SK-N-SH (cell line): ENCODE measurements around the gene PCNA. TPM values are rescaled to one million over a fixed set of nuclear protein-coding genes. Genes with fewer than 3 reads are reported as not detected.
A peak's percentile ranks its signal among the peaks of the same experiment; 100 is the strongest.

Experiments
- CTCF ChIA-PET: fragments of 300-600, 350-600 bp; formaldehyde crosslinking; extraction: SDS; loops from one replicate; lab custom pipeline; 2021; lab: Yijun Ruan, JAX
- POLR2A ChIA-PET: fragments of 350-600 bp; sonication (Branson Sonifier 250); formaldehyde crosslinking; extraction: SDS; loops from one replicate; lab custom pipeline; 2020; ENCODE audit warnings: antibody characterized with exemption, inconsistent platforms; lab: Yijun Ruan, JAX
- DNase-seq: peaks from one replicate; pipeline ENCODE4 v3.0.0; 2012
- H2AFZ ChIP-seq: fragments of 200-600 bp; sonication (generic); 2 replicates; pipeline ENCODE4 v1.8.1; 2016; ENCODE audit warnings: antibody characterized with exemption, mild to moderate bottlenecking, low read depth
- H3F3A ChIP-seq: fragments of 200-600 bp; sonication (generic); replicated peaks from 2 replicates; pipeline ENCODE3; 2016; ENCODE audit warnings: antibody characterized with exemption, mild to moderate bottlenecking; ENCODE audit not compliant: insufficient read depth
- H3K27ac ChIP-seq, 2 experiments: fragments of 200-500 bp in 1 of 2; fragments of 200-600 bp in 1 of 2; sonication (Bioruptor generic) in 1 of 2; sonication (generic), shearing (Covaris generic) in 1 of 2; 2 replicates each; pipeline versions ENCODE4 v1.5.1 to v1.6.1; 2014 to 2016; ENCODE audit warnings: low read depth in 2 of 2, inconsistent platforms in 1 of 2, low read length in 1 of 2, mild to moderate bottlenecking in 1 of 2, mixed read lengths in 1 of 2
- H3K27me3 ChIP-seq: fragments of 200-600 bp; sonication (generic), shearing (Covaris generic); 2 replicates; pipeline ENCODE4 v1.6.1; 2016; ENCODE audit warnings: mixed run types; ENCODE audit not compliant: insufficient read depth
- H3K36me3 ChIP-seq, 2 experiments: fragments of 200-500 bp in 1 of 2; fragments of 200-600 bp in 1 of 2; sonication (Bioruptor generic) in 1 of 2; sonication (generic) in 1 of 2; replicated peaks in 1 of 2; 2 replicates each; pipeline versions ENCODE3 to v1.5.1; 2014 to 2016; ENCODE audit warnings: low read length in 1 of 2, mild to moderate bottlenecking in 1 of 2; ENCODE audit not compliant: insufficient read depth in 2 of 2, control insufficient read depth in 1 of 2
- H3K4me1 ChIP-seq, 2 experiments: fragments of 200-500 bp in 1 of 2; fragments of 200-600 bp in 1 of 2; sonication (Bioruptor generic) in 1 of 2; sonication (generic), shearing (Covaris generic) in 1 of 2; 2 replicates each; pipeline versions ENCODE4 v1.5.1 to v1.6.1; 2014 to 2016; ENCODE audit warnings: low read depth in 1 of 2, low read length in 1 of 2, mixed run types in 1 of 2; ENCODE audit not compliant: insufficient read depth in 2 of 2, control insufficient read depth in 1 of 2
- H3K4me2 ChIP-seq: fragments of 200-600 bp; sonication (generic), shearing (Covaris generic); 2 replicates; pipeline ENCODE4 v1.6.1; 2017; ENCODE audit warnings: mixed run types
- H3K4me3 ChIP-seq, 2 experiments: fragments of 200-500 bp in 1 of 2; fragments of 200-600 bp in 1 of 2; sonication (Bioruptor generic) in 1 of 2; sonication (generic), shearing (Covaris generic) in 1 of 2; 2 replicates each; pipeline versions ENCODE4 v1.5.1 to v1.8.1; 2014 to 2016; ENCODE audit warnings: low read depth in 2 of 2, inconsistent platforms in 1 of 2, low read length in 1 of 2, mild to moderate bottlenecking in 1 of 2, mixed read lengths in 1 of 2, moderate library complexity in 1 of 2
- H3K79me2 ChIP-seq: fragments of 200-600 bp; sonication (generic); 2 replicates; pipeline ENCODE4 v1.8.1; 2017; ENCODE audit warnings: mild to moderate bottlenecking; ENCODE audit not compliant: insufficient read depth
- H3K9ac ChIP-seq: fragments of 200-600 bp; sonication (generic); 2 replicates; pipeline ENCODE4 v1.6.1; 2017; ENCODE audit warnings: mixed run types
- H3K9me2 ChIP-seq: fragments of 200-600 bp; sonication (generic); 2 replicates; pipeline ENCODE4 v1.6.1; 2017; ENCODE audit warnings: mixed run types
- H3K9me3 ChIP-seq: fragments of 200-600 bp; sonication (generic); 2 replicates; pipeline ENCODE4 v1.6.1; 2017; ENCODE audit warnings: mixed run types, mild to moderate bottlenecking, moderate library complexity
- H4K20me1 ChIP-seq: fragments of 200-600 bp; sonication (generic); 2 replicates; pipeline ENCODE4 v1.6.1; 2017; ENCODE audit warnings: mild to moderate bottlenecking, mixed run types; ENCODE audit not compliant: insufficient read depth
- CHD2 ChIP-seq: fragments of 150-350 bp; IDR thresholded peaks from 2 replicates; pipeline ENCODE4 v1.6.1; 2018; ENCODE audit warnings: low read length; ENCODE audit not compliant: partially characterized antibody
- CTCF ChIP-seq: fragments of 200-600 bp; sonication (generic); IDR thresholded peaks from 2 replicates; pipeline ENCODE4 v1.6.1; 2017; ENCODE audit warnings: antibody characterized with exemption, mild to moderate bottlenecking, moderate library complexity
- FOSL2 ChIP-seq: IDR thresholded peaks from 2 replicates; pipeline ENCODE4 v1.4.0; 2012; ENCODE audit warnings: low read depth, mild to moderate bottlenecking, moderate library complexity, borderline replicate concordance
- FOXM1 ChIP-seq: IDR thresholded peaks from 2 replicates; pipeline ENCODE4 v1.4.0; 2012; ENCODE audit warnings: low read depth, mild to moderate bottlenecking
- GATA2 ChIP-seq: sonication (generic); formaldehyde crosslinking; IDR thresholded peaks from 2 replicates; pipeline ENCODE4 v1.5.0; 2020; ENCODE audit warnings: mild to moderate bottlenecking, missing genetic modification reagents
- JUND ChIP-seq: IDR thresholded peaks from 2 replicates; pipeline ENCODE4 v1.4.0; 2012
- NFIC ChIP-seq: IDR thresholded peaks from 2 replicates; pipeline ENCODE4 v1.4.0; 2012; ENCODE audit warnings: borderline replicate concordance
- NRF1 ChIP-seq: IDR thresholded peaks from 2 replicates; pipeline ENCODE4 v1.6.1; 2012; ENCODE audit warnings: low read depth, mild to moderate bottlenecking, low read length
- PBX3 ChIP-seq: IDR thresholded peaks from 2 replicates; pipeline ENCODE4; 2012
- REST ChIP-seq: IDR thresholded peaks from 2 replicates; pipeline ENCODE4 v1.6.1; 2012; ENCODE audit warnings: mild to moderate bottlenecking, low read depth, low read length, moderate library complexity
- RXRA ChIP-seq: IDR thresholded peaks from 2 replicates; pipeline ENCODE4 v1.4.0; 2012; ENCODE audit warnings: low read depth, mild to moderate bottlenecking, borderline replicate concordance
- SIN3A ChIP-seq: IDR thresholded peaks from 2 replicates; pipeline ENCODE4 v1.6.1; 2012; ENCODE audit warnings: low read depth, mild to moderate bottlenecking, low read length, moderate library complexity, borderline replicate concordance
- SMC3 ChIP-seq: IDR thresholded peaks from 2 replicates; pipeline ENCODE4 v1.6.1; 2012; ENCODE audit warnings: low read depth, low read length, improper control_type of control experiment
- TAF1 ChIP-seq: IDR thresholded peaks from 2 replicates; pipeline ENCODE4 v1.6.1; 2012; ENCODE audit warnings: low read depth, mild to moderate bottlenecking, low read length, moderate library complexity, borderline replicate concordance
- USF1 ChIP-seq: IDR thresholded peaks from 2 replicates; pipeline ENCODE4 v1.4.0; 2012; ENCODE audit warnings: low read depth, borderline replicate concordance
- ZBTB33 ChIP-seq: IDR thresholded peaks from 2 replicates; pipeline ENCODE4 v1.4.0; 2012; ENCODE audit warnings: low read depth, borderline replicate concordance
- whole genome bisulfite sequencing: methylation state at CpG from one replicate; pipeline ENCODE4 v1.1.6; 2017; ENCODE audit warnings: low lambda C conversion rate; 5-methylcytosine and 5-hydroxymethylcytosine counted together
- polyA plus RNA-seq, 3 experiments: library from polyadenylated mRNA; depleted of rRNA; stranded (reverse); fragments of >200 nt; gene quantifications; 2 replicates each; pipeline ENCODE4 v1.2.3, GENCODE V29; 2012
- TF ChIP-seq, protein P1 (sequence below): IDR thresholded peaks from 2 replicates; pipeline ENCODE4 v1.4.0; 2012; ENCODE audit warnings: low read depth

The PCNA gene
- polyA plus RNA-seq, 1 of the 3 experiments (the other 2 are of a cell fraction): 185 TPM

GRCh38 chr20:5113615-5113986 lies 6.2 kb downstream of the PCNA start:
- Histone ChIP-seq H2AFZ (peak overlapping the region; percentile 74), H3K79me2 (peaks cover 64% of the 10 kb centered on the region), H4K20me1 (peaks cover 27% of the 10 kb centered on the region), H3K27ac (peak overlapping the region; percentile 88 to 91), H3F3A (peaks cover 46% of the 10 kb centered on the region), H3K4me3 (peak overlapping the region; percentile 88 to 93), H3K4me1 (peaks cover 7 to 11% of the 10 kb centered on the region in 2 experiments; a peak in 3 of 4 replicates), H3K9me2 (no peaks in the 10 kb centered on the region), H3K36me3 (peaks cover 51 to 66% of the 10 kb centered on the region in 2 experiments), H3K27me3 (no peaks in the 10 kb centered on the region), H3K9me3 (no peaks in the 10 kb centered on the region), H3K9ac (peak overlapping the region; percentile 90), H3K4me2 (peak overlapping the region; percentile 88)
- ChIA-PET CTCF (no interaction called here), POLR2A (no interaction called here)
- no peak for DNase-seq
- no peak for TF ChIP-seq FOSL2
- TF ChIP-seq NRF1: no peak
- no peak for TF ChIP-seq NFIC
- no peak for TF ChIP-seq RXRA
- no peak for TF ChIP-seq ZBTB33
- no peak for TF ChIP-seq TAF1
- TF ChIP-seq, protein P1, sequence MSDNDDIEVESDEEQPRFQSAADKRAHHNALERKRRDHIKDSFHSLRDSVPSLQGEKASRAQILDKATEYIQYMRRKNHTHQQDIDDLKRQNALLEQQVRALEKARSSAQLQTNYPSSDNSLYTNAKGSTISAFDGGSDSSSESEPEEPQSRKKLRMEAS: no peak
- TF ChIP-seq USF1: no peak
- no peak for TF ChIP-seq CHD2
- 43% methylated on average over 3 of the region's 3 CpGs for WGBS

DNA sequence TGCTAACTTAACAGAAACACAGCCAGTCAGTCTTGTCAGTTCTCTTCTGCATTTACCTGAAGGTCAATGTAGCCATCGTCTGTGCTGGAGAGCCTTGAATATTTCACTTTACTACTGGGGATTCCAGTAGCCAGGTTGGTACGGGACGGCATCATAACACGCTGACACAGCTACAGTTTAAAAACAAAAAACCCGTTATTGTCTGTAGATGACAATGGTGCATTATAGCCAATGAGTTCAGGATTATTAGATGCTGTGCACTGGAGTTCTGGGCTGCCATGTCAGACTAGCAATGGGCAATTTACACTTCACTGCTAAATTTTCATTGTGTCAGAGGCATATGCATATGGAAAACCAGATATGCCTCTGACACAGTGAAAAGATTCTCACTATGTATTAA lies 10.5 kb downstream of the PCNA start:
- ChIA-PET POLR2A (no interaction called here), CTCF (interaction anchor here (0.8 kb wide), 1 partner anchor 8 kb away, joined by 3 read pairs; no protein-coding TSS in a partner anchor)
- 88% methylated on average over 5 of the region's 5 CpGs for WGBS
- TF ChIP-seq USF1: no peak
- no peak for TF ChIP-seq SMC3
- no peak for TF ChIP-seq REST
- no peak for TF ChIP-seq CTCF
- TF ChIP-seq NRF1: no peak
- no peak for TF ChIP-seq SIN3A
- no peak for TF ChIP-seq FOXM1
- no peak for TF ChIP-seq GATA2 (CRISPR knock-in tag)
- no peak for TF ChIP-seq JUND
- TF ChIP-seq PBX3: no peak
- no peak for TF ChIP-seq FOSL2
- no peak for TF ChIP-seq TAF1

More for the DNA sequence above, 10.5 kb downstream of the PCNA start:
- Histone ChIP-seq H4K20me1 (no peaks in the 10 kb centered on the region), H3K4me1 (no peaks in the 10 kb centered on the region; a peak in 2 of 4 replicates), H3K79me2 (peaks cover 34% of the 10 kb centered on the region), H3F3A (peaks cover 33% of the 10 kb centered on the region), H3K4me3 (no peak overlapping the region), H2AFZ (no peak overlapping the region), H3K4me2 (no peak overlapping the region), H3K27me3 (no peaks in the 10 kb centered on the region), H3K36me3 (peaks cover 20 to 50% of the 10 kb centered on the region in 2 experiments), H3K9me2 (no peaks in the 10 kb centered on the region), H3K9me3 (no peaks in the 10 kb centered on the region), H3K27ac (no peak overlapping the region), H3K9ac (no peak overlapping the region)
- DNase-seq: no peak
